Psoas muscle (tissue), 8 donors: Measurements from ENCODE around the gene NANS. TPM values are rescaled to one million over a fixed set of nuclear protein-coding genes. Genes with fewer than 3 reads are reported as not detected.

Source experiments
- ATAC-seq, 4 donors: fragments of 200-7000 bp; cut with Tn5 transposase; one replicate each; pipeline ENCODE4 v1.9.1; 2020; ENCODE audit warnings: moderate library complexity in 3 of 4, mild to moderate bottlenecking in 2 of 4
- DNase-seq, 2 donors: peaks; one replicate each; pipeline ENCODE4 v3.0.0-alpha.2; 2020
- H3K27ac ChIP-seq: fragments of 200-600 bp; one replicate; pipeline ENCODE4 v1.8.0; 2022
- H3K27me3 ChIP-seq, 3 donors: fragments of 200-600 bp in 1 of 3; one replicate each; pipeline versions ENCODE4 v1.6.1 to v1.8.0; 2013 to 2022; ENCODE audit warnings: low read length in 2 of 3, mild to moderate bottlenecking in 2 of 3, moderate library complexity in 1 of 3; ENCODE audit not compliant: insufficient read depth in 3 of 3
- H3K36me3 ChIP-seq, 2 donors: fragments of 200-600 bp in 1 of 2; one replicate each; pipeline versions ENCODE4 v1.6.1 to v1.8.0; 2013 to 2022; ENCODE audit warnings: low read depth in 1 of 2, mild to moderate bottlenecking in 1 of 2, moderate library complexity in 1 of 2; ENCODE audit not compliant: insufficient read depth in 1 of 2
- H3K4me1 ChIP-seq: fragments of 200-600 bp; one replicate; pipeline ENCODE4 v1.8.0; 2022
- H3K4me3 ChIP-seq: fragments of 200-600 bp; one replicate; pipeline ENCODE4 v1.8.0; 2022; ENCODE audit warnings: mild to moderate bottlenecking
- H3K9me3 ChIP-seq: fragments of 200-600 bp; one replicate; pipeline ENCODE4 v1.8.0; 2022
- CTCF ChIP-seq: fragments of 200-600 bp; IDR thresholded peaks from one replicate; pipeline ENCODE4 v1.8.0; 2022; ENCODE audit warnings: antibody characterized with exemption
- WGBS, 3 donors: extraction: QIAGEN DNeasy Blood & Tissue Kit; methylation state at CpG; one replicate each; pipeline versions ENCODE4 v1.1.6 to v1.1.7; 2013; 5-methylcytosine and 5-hydroxymethylcytosine counted together
- intact Hi-C, 2 donors: fragments of 100-400 bp; cut with DNase I; formaldehyde crosslinking; loops; one replicate each; pipeline versions ENCODE4 v1.11.0 to v1.14.2; 2022
- polyA plus RNA-seq, 3 donors: library from polyadenylated mRNA; stranded (reverse); fragments of 200-250 nt; gene quantifications; one replicate each; pipeline ENCODE4 v1.2.3, GENCODE V29; 2013
- total RNA-seq, 4 donors: library from RNA; stranded (reverse); fragmentation: NEBNext Ultra II Directional in 2 of 4; extraction: Animal tissue kit (Norgen Biotek cat#: 25700) in 2 of 4; gene quantifications; one replicate each; pipeline versions ENCODE4 v1.2.1 to v1.2.4, GENCODE V29; 2021 to 2023
- donor health status: healthy with polysubstance abuse.
- donor health status: DM: no; HTN: no; CAD: no; lungs with moderate emphysema.
- donor health status: Bipolar disorder and iron deficiency.
- donor health status: healthy.
- donor health status: DM: yes; HTN: yes; CAD: no.
- donor health status: DM: no; HTN: no; CAD: no.
- donor health status: DM: no; HTN: no; CAD: no.
- donor health status: DM: yes; HTN: yes; CAD: no.

The NANS gene
- total and polyA plus RNA-seq, 7 donors: 21.1 to 168 (median 33.2) TPM

- H3K4me3 ChIP-seq: no peak overlapping the region
- TF ChIP-seq CTCF: no peak
- no peaks in the 10 kb centered on the region for H3K27me3 ChIP-seq
- ATAC-seq (no peak), DNase-seq (no peak)
- intact Hi-C loops: no loop called here
- no peaks in the 10 kb centered on the region for H3K36me3 ChIP-seq
- H3K27ac ChIP-seq: no peak overlapping the region
- 83 to 86% (median 84%) methylated on average over 5 of the region's 5 CpGs for WGBS, 3 donors
- no peaks in the 10 kb centered on the region for H3K9me3 ChIP-seq
- H3K4me1 ChIP-seq: no peaks in the 10 kb centered on the region
Measured at GRCh38 chr9:98047002-98047401, 9.5 kb upstream of the NANS start.

GRCh38 chr9:98049288-98050072 is 7.1 kb upstream of the NANS start:
- intact Hi-C loops: no loop called here

GRCh38 chr9:98050351-98050750 is 6.2 kb upstream of the NANS start:
- intact Hi-C loops: no loop called here

More at GRCh38 chr9:98049288-98050072, 7.1 kb upstream of the NANS start:
- WGBS, 3 donors: 67 to 74% (median 72%) methylated on average over 1 of the region's 1 CpG
- Histone ChIP-seq H3K4me3 (no peak overlapping the region), H3K4me1 (no peaks in the 10 kb centered on the region), H3K27ac (no peak overlapping the region), H3K36me3 (no peaks in the 10 kb centered on the region), H3K9me3 (no peaks in the 10 kb centered on the region), H3K27me3 (no peaks in the 10 kb centered on the region)
- TF ChIP-seq CTCF: no peak
- DNase-seq: no peak
- no peak for ATAC-seq

GRCh38 chr9:98054376-98054951 is 2.1 kb upstream of the NANS start:
- peaks cover 12% of the 10 kb centered on the region for H3K4me1 ChIP-seq
- no peaks in the 10 kb centered on the region for H3K27me3 ChIP-seq
- no peak for TF ChIP-seq CTCF
- DNase-seq (no peak), ATAC-seq (no peak)
- intact Hi-C loops: loop anchor here in 1 of 2 donors (2.0 kb wide), 1 partner anchor 16 kb away; no protein-coding TSS in a partner anchor
- H3K36me3 ChIP-seq: no peaks in the 10 kb centered on the region
- 96 to 97% (median 96%) methylated on average over 7 of the region's 7 CpGs for WGBS, 3 donors
- no peak overlapping the region for H3K27ac ChIP-seq
- H3K9me3 ChIP-seq: no peaks in the 10 kb centered on the region
- no peak overlapping the region for H3K4me3 ChIP-seq

More at GRCh38 chr9:98050351-98050750, 6.2 kb upstream of the NANS start:
- DNase-seq (no peak), ATAC-seq (no peak)
- Histone ChIP-seq H3K27me3 (no peaks in the 10 kb centered on the region), H3K36me3 (no peaks in the 10 kb centered on the region), H3K4me3 (no peak overlapping the region), H3K27ac (no peak overlapping the region), H3K9me3 (no peaks in the 10 kb centered on the region), H3K4me1 (no peaks in the 10 kb centered on the region)
- WGBS, 3 donors: 96% methylated on average over 4 of the region's 4 CpGs
- TF ChIP-seq CTCF: no peak
